Left ventricle myocardium inferior (tissue), 1 donor: ENCODE results near the gene PPP1R14C. TPM values are rescaled to one million over a fixed set of nuclear protein-coding genes. Genes with fewer than 3 reads are reported as not detected.

Experiments
- DNase-seq: peaks from one replicate; pipeline ENCODE4 v3.0.0-alpha.2; 2020
- H3K27ac ChIP-seq: fragments of 200-600 bp; replicated peaks from 2 replicates; pipeline ENCODE4 v1.8.0; 2021
- H3K27me3 ChIP-seq: fragments of 200-600 bp; 2 replicates; pipeline ENCODE4 v1.8.0; 2021; ENCODE audit warnings: low read depth
- H3K36me3 ChIP-seq: fragments of 200-600 bp; 2 replicates; pipeline ENCODE4 v1.8.0; 2021
- H3K4me1 ChIP-seq: fragments of 200-600 bp; 2 replicates; pipeline ENCODE4 v1.8.0; 2021
- H3K4me3 ChIP-seq: fragments of 200-600 bp; 2 replicates; pipeline ENCODE4 v1.8.0; 2021; ENCODE audit warnings: mild to moderate bottlenecking, moderate library complexity
- H3K9me3 ChIP-seq: fragments of 200-600 bp; replicated peaks from 2 replicates; pipeline ENCODE4 v1.8.0; 2021
- intact Hi-C: fragments of 100-400 bp; cut with micrococcal nuclease; formaldehyde crosslinking; loops from one replicate; pipeline ENCODE4 v1.11.0; 2022
- total RNA-seq: library from RNA; stranded (reverse); fragmentation: NEBNext Ultra II Directional; extraction: Animal tissue kit (Norgen Biotek cat#: 25700); gene quantifications from one replicate; pipeline ENCODE4 v1.2.1, GENCODE V29; 2021
- TF ChIP-seq, protein P1 (sequence below): fragments of 200-600 bp; IDR thresholded peaks from 2 replicates; pipeline ENCODE4 v1.8.0; 2021; ENCODE audit warnings: antibody characterized with exemption, mild to moderate bottlenecking, borderline replicate concordance
- donor health status: DM: no; HTN: yes; CAD: no; lungs with severe emphysema.

The PPP1R14C gene
- total RNA-seq, 1 donor from 2014 or later, result 116 TPM

DNA sequence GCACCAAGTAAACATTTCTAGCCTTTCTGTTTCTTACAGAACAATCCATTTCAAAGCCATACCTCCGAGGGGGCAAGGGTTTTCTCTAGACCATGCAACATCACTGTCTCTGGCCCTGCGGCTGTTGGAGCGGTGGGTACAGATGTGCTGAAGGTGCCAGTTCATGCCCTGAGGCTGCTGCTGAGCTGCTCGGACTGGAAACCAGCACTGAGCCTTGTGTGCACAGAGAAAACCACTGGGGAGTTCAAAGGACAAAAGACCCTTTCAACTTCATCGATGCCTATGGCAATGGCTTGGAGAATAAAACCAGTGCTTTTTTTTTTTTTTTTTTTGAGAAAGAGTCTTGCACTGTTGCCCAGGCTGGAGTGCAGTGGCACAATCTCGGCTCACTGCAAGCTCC, 132.6 kb downstream of the PPP1R14C start:
- DNase-seq, result no peak
- intact Hi-C loops, result no loop called here
- Histone ChIP-seq H3K27me3 (no peaks in the 10 kb centered on the region), H3K4me1 (no peaks in the 10 kb centered on the region), H3K27ac (no peak overlapping the region), H3K36me3 (no peaks in the 10 kb centered on the region), H3K9me3 (no peaks in the 10 kb centered on the region), H3K4me3 (no peak overlapping the region)
- TF ChIP-seq, protein P1, sequence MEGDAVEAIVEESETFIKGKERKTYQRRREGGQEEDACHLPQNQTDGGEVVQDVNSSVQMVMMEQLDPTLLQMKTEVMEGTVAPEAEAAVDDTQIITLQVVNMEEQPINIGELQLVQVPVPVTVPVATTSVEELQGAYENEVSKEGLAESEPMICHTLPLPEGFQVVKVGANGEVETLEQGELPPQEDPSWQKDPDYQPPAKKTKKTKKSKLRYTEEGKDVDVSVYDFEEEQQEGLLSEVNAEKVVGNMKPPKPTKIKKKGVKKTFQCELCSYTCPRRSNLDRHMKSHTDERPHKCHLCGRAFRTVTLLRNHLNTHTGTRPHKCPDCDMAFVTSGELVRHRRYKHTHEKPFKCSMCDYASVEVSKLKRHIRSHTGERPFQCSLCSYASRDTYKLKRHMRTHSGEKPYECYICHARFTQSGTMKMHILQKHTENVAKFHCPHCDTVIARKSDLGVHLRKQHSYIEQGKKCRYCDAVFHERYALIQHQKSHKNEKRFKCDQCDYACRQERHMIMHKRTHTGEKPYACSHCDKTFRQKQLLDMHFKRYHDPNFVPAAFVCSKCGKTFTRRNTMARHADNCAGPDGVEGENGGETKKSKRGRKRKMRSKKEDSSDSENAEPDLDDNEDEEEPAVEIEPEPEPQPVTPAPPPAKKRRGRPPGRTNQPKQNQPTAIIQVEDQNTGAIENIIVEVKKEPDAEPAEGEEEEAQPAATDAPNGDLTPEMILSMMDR, result no peak

DNA sequence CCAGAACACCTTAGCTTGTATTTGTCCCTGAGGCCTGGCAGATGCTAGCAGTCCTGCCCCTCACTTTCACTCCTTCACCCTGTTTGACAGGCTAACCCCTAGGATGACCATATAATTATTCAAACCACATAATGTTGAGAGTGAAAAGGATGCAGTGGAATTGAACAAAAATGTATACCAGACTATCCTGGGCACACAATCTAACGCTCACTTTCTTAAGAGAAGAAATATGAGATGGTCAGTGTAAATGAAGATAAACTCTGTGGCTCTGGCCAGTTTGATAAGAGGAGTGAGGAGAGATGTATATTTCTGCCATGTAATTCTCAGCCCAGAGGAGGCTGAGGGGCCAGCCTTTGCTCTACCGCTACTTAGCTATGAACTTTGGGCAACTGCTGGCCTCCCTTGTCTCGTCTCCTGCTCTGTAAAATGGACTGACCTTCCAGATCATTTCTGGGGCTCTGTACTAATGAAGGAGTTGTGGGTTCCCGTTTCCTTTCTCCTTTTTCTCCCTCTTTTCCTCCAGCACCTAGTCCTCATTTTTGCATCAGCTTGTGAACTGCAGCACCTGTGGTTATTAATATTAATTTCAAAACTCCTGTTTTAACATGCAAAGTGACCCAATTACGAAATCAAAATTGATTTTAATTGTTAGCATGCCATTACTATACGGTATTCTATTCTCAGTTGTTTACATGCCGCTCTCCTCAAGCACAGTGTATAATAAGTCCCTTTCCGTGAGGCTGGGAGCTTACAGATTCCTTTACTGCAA, 133.5 kb downstream of the PPP1R14C start:
- intact Hi-C loops, result no loop called here

DNA sequence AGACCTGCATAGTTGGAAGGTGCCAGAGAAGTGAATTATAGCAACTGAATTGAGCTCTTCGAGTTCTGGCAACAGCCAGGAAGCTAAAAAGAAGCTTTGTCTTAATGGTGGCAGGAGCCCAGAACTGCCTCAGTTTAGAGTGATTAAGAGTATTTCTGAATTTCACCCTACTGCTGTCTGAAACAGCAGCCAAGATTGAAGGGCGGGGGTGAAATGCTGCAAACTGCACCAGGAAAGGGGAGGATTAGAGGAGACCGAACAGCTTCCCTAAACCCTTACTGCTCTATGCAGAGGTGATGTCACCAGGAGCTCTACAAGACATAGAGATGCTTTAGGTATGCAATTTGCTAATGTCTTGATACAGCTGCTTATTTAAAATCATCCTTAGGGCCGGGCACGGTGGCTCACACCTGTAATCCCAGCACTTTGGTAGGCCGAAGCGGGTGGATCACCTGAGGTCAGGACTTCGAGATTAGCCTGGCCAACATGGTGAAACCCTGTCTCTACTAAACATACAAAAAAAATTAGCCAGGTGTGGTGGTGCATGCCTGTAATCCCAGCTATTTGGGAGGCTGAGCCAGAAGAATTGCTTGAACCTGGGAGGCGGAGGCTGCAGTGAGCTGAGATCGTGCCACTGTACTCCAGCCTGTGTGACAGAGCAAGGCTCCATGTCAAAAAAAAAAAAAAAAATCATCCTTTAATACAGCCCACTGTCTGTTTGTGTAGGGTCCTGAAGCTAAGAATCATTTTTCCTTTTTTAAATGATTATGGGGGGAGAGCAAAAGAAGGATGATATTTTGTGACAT, 134.3 kb downstream of the PPP1R14C start:
- Histone ChIP-seq H3K36me3 (no peaks in the 10 kb centered on the region), H3K27me3 (no peaks in the 10 kb centered on the region), H3K4me3 (no peak overlapping the region), H3K4me1 (no peaks in the 10 kb centered on the region), H3K9me3 (no peaks in the 10 kb centered on the region), H3K27ac (no peak overlapping the region)
- intact Hi-C loops, result no loop called here
- TF ChIP-seq, protein P1, result no peak
- DNase-seq, result no peak

More for the DNA sequence above, 133.5 kb downstream of the PPP1R14C start:
- H3K9me3 ChIP-seq, result no peaks in the 10 kb centered on the region
- no peak for DNase-seq
- H3K27me3 ChIP-seq, result no peaks in the 10 kb centered on the region
- no peaks in the 10 kb centered on the region for H3K4me1 ChIP-seq
- TF ChIP-seq, protein P1, result no peak
- no peaks in the 10 kb centered on the region for H3K36me3 ChIP-seq
- no peak overlapping the region for H3K4me3 ChIP-seq
- H3K27ac ChIP-seq, result no peak overlapping the region

DNA sequence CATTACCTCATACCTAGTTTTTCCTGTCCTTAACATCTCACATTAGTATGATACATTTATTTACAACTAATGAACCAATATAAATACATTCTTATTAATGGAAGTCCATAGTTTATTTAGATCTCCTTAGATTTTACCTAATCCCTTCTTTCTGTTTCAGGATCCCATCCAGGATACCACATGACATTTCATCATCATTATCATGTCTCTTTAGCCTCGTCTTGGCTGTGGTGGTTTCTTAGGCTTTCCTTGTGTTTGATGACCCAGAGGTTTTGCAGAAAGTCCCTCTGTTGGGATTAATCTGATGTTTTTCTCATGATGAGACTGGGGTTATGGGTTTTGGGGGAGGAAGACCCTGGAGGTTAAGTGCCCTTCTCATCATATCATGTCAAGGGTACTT, 136.7 kb downstream of the PPP1R14C start:
- TF ChIP-seq, protein P1, result no peak

DNA sequence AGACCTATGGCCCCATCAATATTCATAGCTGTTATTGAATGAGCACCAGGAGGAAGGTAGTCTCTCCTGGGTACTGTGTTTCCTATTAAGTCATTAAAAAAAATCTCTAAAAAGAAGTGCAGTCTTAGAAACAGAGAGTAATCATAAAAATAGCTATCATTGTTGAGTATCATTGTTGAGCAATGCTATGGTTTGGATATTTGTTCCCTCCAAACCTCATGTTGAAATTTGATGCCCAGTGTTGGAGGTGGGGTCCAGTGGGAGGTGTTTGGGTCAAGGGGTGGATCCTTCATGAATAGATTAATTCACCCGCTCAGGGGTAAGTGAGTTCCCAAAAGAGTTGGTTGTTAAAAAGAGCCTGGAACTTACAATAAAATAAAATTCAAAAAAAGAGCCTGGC, 137.9 kb downstream of the PPP1R14C start:
- H3K27me3 ChIP-seq, result peaks cover 22% of the 10 kb centered on the region
- no peaks in the 10 kb centered on the region for H3K36me3 ChIP-seq

More for the DNA sequence above, 136.7 kb downstream of the PPP1R14C start:
- H3K4me1 ChIP-seq, result no peaks in the 10 kb centered on the region
- peaks cover 13% of the 10 kb centered on the region for H3K27me3 ChIP-seq
- no peak for DNase-seq
- H3K36me3 ChIP-seq, result no peaks in the 10 kb centered on the region
- intact Hi-C loops, result no loop called here
- peaks cover 6% of the 10 kb centered on the region for H3K9me3 ChIP-seq
- no peak overlapping the region for H3K27ac ChIP-seq
- no peak overlapping the region for H3K4me3 ChIP-seq

More for the DNA sequence above, 137.9 kb downstream of the PPP1R14C start:
- intact Hi-C loops, result no loop called here
- no peak for DNase-seq
- H3K4me1 ChIP-seq, result no peaks in the 10 kb centered on the region
- H3K4me3 ChIP-seq, result no peak overlapping the region
- H3K9me3 ChIP-seq, result peaks cover 6% of the 10 kb centered on the region
- TF ChIP-seq, protein P1, result no peak
- no peak overlapping the region for H3K27ac ChIP-seq
